Lung (tissue), 12 donors: ENCODE measurements around the gene RFX8. TPM values are rescaled to one million over a fixed set of nuclear protein-coding genes. Genes with fewer than 3 reads are reported as not detected.

Experiments
- ATAC-seq: fragments of 200-7000 bp; cut with Tn5 transposase; one replicate; pipeline ENCODE4 v1.9.1; 2020; ENCODE audit warnings: moderate number of reproducible peaks; ENCODE audit not compliant: insufficient read depth, low FRiP score
- DNase-seq, 3 donors: peaks; one replicate each; pipeline ENCODE4 v3.0.0-alpha.2; 2013 to 2017
- H3K27ac ChIP-seq, 2 donors: one replicate each; pipeline ENCODE4 v1.5.1; 2013; ENCODE audit warnings: mild to moderate bottlenecking in 2 of 2, moderate library complexity in 2 of 2, control low read depth in 1 of 2, inconsistent platforms in 1 of 2, low read depth in 1 of 2, low read length in 1 of 2
- H3K27me3 ChIP-seq, 3 donors: one replicate each; pipeline ENCODE4 v1.5.1; 2013; ENCODE audit warnings: low read length in 2 of 3; ENCODE audit not compliant: control insufficient read depth in 3 of 3, insufficient read depth in 3 of 3
- H3K36me3 ChIP-seq, 4 donors: one replicate each; pipeline ENCODE4 v1.5.1; 2013; ENCODE audit warnings: low read length in 4 of 4, mild to moderate bottlenecking in 1 of 4, moderate library complexity in 1 of 4; ENCODE audit not compliant: control insufficient read depth in 4 of 4, insufficient read depth in 4 of 4
- H3K4me1 ChIP-seq, 5 donors: one replicate each; pipeline ENCODE4 v1.5.1; 2013; ENCODE audit warnings: low read length in 5 of 5, mild to moderate bottlenecking in 2 of 5, moderate library complexity in 1 of 5; ENCODE audit not compliant: control insufficient read depth in 5 of 5, insufficient read depth in 5 of 5
- H3K4me3 ChIP-seq: one replicate; pipeline ENCODE4 v1.5.1; 2013; ENCODE audit warnings: mild to moderate bottlenecking, control low read depth, moderate library complexity
- H3K9ac ChIP-seq, 2 donors: one replicate each; pipeline ENCODE4 v1.5.1; 2013; ENCODE audit warnings: low read length in 2 of 2, control low read depth in 1 of 2; ENCODE audit not compliant: insufficient read depth in 1 of 2
- H3K9me3 ChIP-seq, 4 donors: one replicate each; pipeline ENCODE4 v1.5.1; 2013; ENCODE audit warnings: low read length in 3 of 4, mild to moderate bottlenecking in 1 of 4, moderate library complexity in 1 of 4; ENCODE audit not compliant: control insufficient read depth in 4 of 4, insufficient read depth in 3 of 4
- CTCF ChIP-seq: IDR thresholded peaks from 2 replicates; pipeline ENCODE4 v1.5.1; 2012; ENCODE audit warnings: mild to moderate bottlenecking; ENCODE audit errors: control extremely low read depth, extremely low read depth
- WGBS, 2 donors: extraction: QIAGEN DNeasy Blood & Tissue Kit; methylation state at CpG; one replicate each; pipeline ENCODE4 v1.1.7; 2013; 5-methylcytosine and 5-hydroxymethylcytosine counted together
- polyA plus RNA-seq, 2 donors: library from polyadenylated mRNA; stranded (reverse); fragments of 200-250 nt; gene quantifications; one replicate each; pipeline ENCODE4 v1.2.1, GENCODE V29; 2013
- total RNA-seq, 2 donors: library from RNA; depleted of rRNA in 1 of 2; stranded (reverse); fragments of >200 nt in 1 of 2; gene quantifications; one replicate each; pipeline ENCODE4 v1.2.1, GENCODE V29; 2014 to 2021
- donor health status: control.
- donor health status: control.
- donor health status: Bipolar disorder and iron deficiency.
- donor health status: healthy.
- donor health status: DM: yes; HTN: yes; CAD: no.

Gene RFX8
- total and polyA plus RNA-seq, 4 donors: 0.11 to 0.88 (median 0.36) TPM

- Histone ChIP-seq H3K4me3 (no peak overlapping the region), H3K4me1 (no peaks in the 10 kb centered on the region), H3K27me3 (no peaks in the 10 kb centered on the region), H3K27ac (no peak overlapping the region), H3K9me3 (peaks cover 0 to 2% (median 0%) of the 10 kb centered on the region in 4 donors), H3K36me3 (no peaks in the 10 kb centered on the region), H3K9ac (no peak overlapping the region)
- DNase-seq (no peak), ATAC-seq (no peak)
- 83 to 84% methylated on average over 4 of the region's 4 CpGs for WGBS, 2 donors
- TF ChIP-seq CTCF: no peak
Observed at GRCh38 chr2:101362777-101363176, 112.1 kb downstream of the RFX8 start.

- H3K27ac ChIP-seq: no peak overlapping the region
- 72 to 85% methylated on average over 3 of the region's 3 CpGs for WGBS, 2 donors
- no peak for TF ChIP-seq CTCF
- H3K36me3 ChIP-seq: no peaks in the 10 kb centered on the region
- DNase-seq: no peak
- no peaks in the 10 kb centered on the region for H3K4me1 ChIP-seq
- H3K4me3 ChIP-seq: no peak overlapping the region
- peaks cover 0 to 2% (median 0%) of the 10 kb centered on the region in 4 donors for H3K9me3 ChIP-seq
- no peak overlapping the region for H3K9ac ChIP-seq
- H3K27me3 ChIP-seq: no peaks in the 10 kb centered on the region
- ATAC-seq: no peak
Observed at GRCh38 chr2:101362316-101362715, 112.6 kb downstream of the RFX8 start.

- ATAC-seq: no peak
- Histone ChIP-seq H3K4me3 (no peak overlapping the region), H3K36me3 (no peaks in the 10 kb centered on the region), H3K9me3 (peaks cover 0 to 2% (median 0%) of the 10 kb centered on the region in 4 donors), H3K9ac (no peak overlapping the region), H3K27me3 (no peaks in the 10 kb centered on the region), H3K27ac (no peak overlapping the region), H3K4me1 (no peaks in the 10 kb centered on the region)
- DNase-seq: no peak
- 46 to 52% methylated on average over 2 of the region's 2 CpGs for WGBS, 2 donors
- no peak for TF ChIP-seq CTCF
Observed at GRCh38 chr2:101361522-101361921, 113.4 kb downstream of the RFX8 start.

DNA sequence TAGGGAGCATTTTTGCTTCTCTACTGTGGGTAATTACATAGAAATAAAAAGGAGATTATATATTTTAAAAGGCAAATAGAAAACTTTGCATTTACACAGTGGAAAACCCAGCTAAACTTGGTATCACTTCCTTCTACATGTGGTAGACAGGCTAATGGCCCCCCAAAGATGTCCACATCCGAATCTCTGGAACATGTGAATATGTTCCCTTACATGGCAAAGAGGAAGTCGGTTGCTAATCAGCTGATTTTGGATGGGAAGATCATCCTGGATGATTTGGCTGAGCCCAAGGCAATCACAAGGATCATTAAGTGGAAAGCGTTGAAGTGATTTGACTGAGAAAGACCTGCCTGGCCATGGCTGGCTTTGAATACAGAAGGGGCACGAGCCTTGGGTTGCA lies 113.8 kb downstream of the RFX8 start:
- H3K9ac ChIP-seq: no peak overlapping the region
- TF ChIP-seq CTCF: no peak
- 65 to 77% methylated on average over 4 of the region's 4 CpGs for WGBS, 2 donors
- H3K4me3 ChIP-seq: no peak overlapping the region
- H3K4me1 ChIP-seq: no peaks in the 10 kb centered on the region
- no peaks in the 10 kb centered on the region for H3K27me3 ChIP-seq
- H3K27ac ChIP-seq: no peak overlapping the region
- no peak for DNase-seq
- no peaks in the 10 kb centered on the region for H3K36me3 ChIP-seq
- peaks cover 0 to 2% (median 0%) of the 10 kb centered on the region in 4 donors for H3K9me3 ChIP-seq
- ATAC-seq: no peak
